Measurements from ENCODE around the gene MCM6.

GRCh38 chr2:135916207-135916606 is 40.0 kb upstream of the MCM6 start:
- TF ChIP-seq CREB1 (CRISPR knock-in tag; IDR thresholded peaks at IDR 0.05; ENCODE audit: low read depth): no peak
- TF ChIP-seq EZH2 (IDR thresholded peaks at IDR 0.05; ENCODE audit: low read depth, unreplicated experiment): no peak
- TF ChIP-seq CTCF (conservative IDR thresholded peaks at IDR 0.05; ENCODE audit: low read depth in 2 of 2): peak in 1 of 2 experiments; percentile 62; a peak in 3 of 4 replicates
- no peak for TF ChIP-seq POLR2AphosphoS5 (IDR thresholded peaks at IDR 0.05; ENCODE audit: low read depth)
- TF ChIP-seq EZH2phosphoT487 (IDR thresholded peaks at IDR 0.05; ENCODE audit: unreplicated experiment): no peak
- no peak for TF ChIP-seq REST (IDR thresholded peaks at IDR 0.05; ENCODE audit: unreplicated experiment)
- no peak for TF ChIP-seq ETS1 (IDR thresholded peaks at IDR 0.05)
- no peak for TF ChIP-seq ZNF114 (CRISPR knock-in tag; IDR thresholded peaks at IDR 0.05)
- no peak for TF ChIP-seq NANOG (IDR thresholded peaks at IDR 0.05; ENCODE audit: borderline replicate concordance)
